ENCODE measurements around the gene ARHGAP31.

ARHGAP31 gene

GRCh38 chr3:119453822-119454221 lies 159.6 kb downstream of the ARHGAP31 start:
- no peak for DNase-seq

- no peak for DNase-seq
Measured at GRCh38 chr3:119456469-119456868, 162.3 kb downstream of the ARHGAP31 start.

- DNase-seq, result no peak
Measured at GRCh38 chr3:119457246-119457645, 163.1 kb downstream of the ARHGAP31 start.

GRCh38 chr3:119463171-119464169 lies 169.3 kb downstream of the ARHGAP31 start, which contains the start of gene TMEM39A:
TSS of gene TMEM39A (minus strand) at chr3:119463615. CDS start at chr3:119462074, 1,541 bp downstream.
- DNase-seq, result peak; percentile 98

- no peak for DNase-seq
Measured at GRCh38 chr3:119468041-119468440, 173.9 kb downstream of the ARHGAP31 start.

GRCh38 chr3:119469418-119470189 lies 175.4 kb downstream of the ARHGAP31 start:
- peak; percentile 13 for DNase-seq

Data from CD4-positive, alpha-beta T cell treated with Interleukin-12 subunit alpha and Interleukin-12 subunit beta, for 1 hour (primary cell).